ENCODE measurements around the gene TAC4. TPM values are rescaled to one million over a fixed set of nuclear protein-coding genes. Genes with fewer than 3 reads are reported as not detected.

TAC4 gene
- total and polyA plus RNA-seq, 10 of the 15 experiments (the other 5 are each of a cell fraction or from before 2014, with no cell fraction given) = not detected

- no peak for DNase-seq (ENCODE audit: low read depth, low spot score)
- no peak for ATAC-seq
- ChIA-PET POLR2A (no interaction called here), RAD21 (ENCODE audit: unreplicated experiment) (no interaction called here), SMC1A (ENCODE audit: uncharacterized antibody, unreplicated experiment) (interaction anchor here (1.0 kb wide), 2 partner anchors 34 to 46 kb away, joined by 3 read pairs; no protein-coding TSS in a partner anchor), CTCF (interaction anchor here (0.9 to 2.6 kb wide), 5 partner anchors 42 to 391 kb away, joined by 3 to 9 read pairs (median 3); partner anchors contain the start of gene SLC35B1)
- intact Hi-C loops (cut with micrococcal nuclease; ENCODE audit: unreplicated experiment) (no loop called here), in situ Hi-C loops (cut with MboI) (no loop called here)
- H3K4me3 ChIP-seq = no peak overlapping the region
- TF ChIP-seq SIX5 (IDR thresholded peaks at IDR 0.05; ENCODE audit: low read depth, low read length, severe bottlenecking) = no peak
- no peak for TF ChIP-seq KLF5 (IDR thresholded peaks at IDR 0.05; ENCODE audit: partially characterized antibody)
- TF ChIP-seq ASH2L (IDR thresholded peaks at IDR 0.05; ENCODE audit: borderline replicate concordance, low read depth) = no peak
- TF ChIP-seq PBX3 (IDR thresholded peaks at IDR 0.05; ENCODE audit: insufficient replicate concordance, low read depth, low read length) = no peak
- no peak for TF ChIP-seq JUNB (IDR thresholded peaks at IDR 0.05)
- TF ChIP-seq ZNF274 (IDR thresholded peaks at IDR 0.05; ENCODE audit: insufficient read depth, insufficient read length) = no peak
- no peak for TF ChIP-seq NFXL1 (IDR thresholded peaks at IDR 0.05; ENCODE audit: borderline replicate concordance)
- no peak for TF ChIP-seq IRF4 (IDR thresholded peaks at IDR 0.05; ENCODE audit: low read depth, low read length)
- no peak for TF ChIP-seq YY1 (IDR thresholded peaks at IDR 0.05; ENCODE audit: low read depth, low read length)
- no peak for TF ChIP-seq ELK1 (IDR thresholded peaks at IDR 0.05; ENCODE audit: low read depth, low read length)
- no peak for TF ChIP-seq MXI1 (IDR thresholded peaks at IDR 0.05; ENCODE audit: low read depth, low read length)
- TF ChIP-seq CREB1 (IDR thresholded peaks at IDR 0.05; ENCODE audit: low read depth) = no peak
- TF ChIP-seq JUND (IDR thresholded peaks at IDR 0.05; ENCODE audit: low read depth, low read length) = no peak
- no peak for TF ChIP-seq CBFB (IDR thresholded peaks at IDR 0.05; ENCODE audit: low read depth)
- TF ChIP-seq ZNF592 (IDR thresholded peaks at IDR 0.05) = no peak
- peaks cover 7% of the 10 kb centered on the region for H3K79me2 ChIP-seq (ENCODE audit: control insufficient read depth, insufficient read depth, low read length)
- no peaks in the 10 kb centered on the region for H3K27me3 ChIP-seq (replicated peaks in 1 of 2; ENCODE audit: control insufficient read depth in 2 of 2, insufficient read depth in 2 of 2, low read length in 1 of 2)
- 92% methylated on average over 8 of the region's 8 CpGs for WGBS (ENCODE audit: insufficient coverage, insufficient replicate concordance, low lambda C conversion rate, missing lambda C conversion rate)
- H4K20me1 ChIP-seq (ENCODE audit: control insufficient read depth, insufficient read depth) = 0 out of 2 replicates have a peak, but pooled peaks cover 3% of the 10 kb centered on the region
- no peak overlapping the region for H3K27ac ChIP-seq (ENCODE audit: control insufficient read depth, insufficient read depth)
- H2AFZ ChIP-seq (ENCODE audit: control insufficient read depth, low read depth, low read length) = no peak overlapping the region
- BruUV-seq (replicated peaks) = no TSS peak
- no peaks in the 10 kb centered on the region; the same call in 1 of the 2 replicates for H3K4me1 ChIP-seq (ENCODE audit: control insufficient read depth, insufficient read depth, low read length)
- no peak overlapping the region for H3K4me2 ChIP-seq (ENCODE audit: control insufficient read depth, insufficient read depth)
- H3K9me3 ChIP-seq (replicated peaks; ENCODE audit: control insufficient read depth, insufficient read depth, low read length) = no peaks in the 10 kb centered on the region
- no peak for FAIRE-seq
- no peak overlapping the region for H3K9ac ChIP-seq (ENCODE audit: control insufficient read depth, insufficient read depth, low read length)
- H3K36me3 ChIP-seq (ENCODE audit: control insufficient read depth in 2 of 2, insufficient read depth in 2 of 2, low read length in 1 of 2) = peaks cover 11 to 43% of the 10 kb centered on the region in 2 experiments
Measured at GRCh38 chr17:49798182-49798581, 49.7 kb downstream of the TAC4 start.
